Panc1 (cell line): ENCODE data around the gene S100A7. TPM values are rescaled to one million over a fixed set of nuclear protein-coding genes. Genes with fewer than 3 reads are reported as not detected.

Experiments
- ATAC-seq: fragments of 200-7000 bp; cut with Tn5 transposase; 2 replicates; pipeline ENCODE4 v1.9.1; 2020; ENCODE audit warnings: mild to moderate bottlenecking, moderate library complexity
- BruUV-seq: library from RNA; stranded (reverse); fragments of 400-500 nt; replicated peaks from 2 replicates; lab custom pipeline; 2021; lab: Mats Ljungman, UMichigan
- CTCF ChIA-PET: fragments of 300-600 bp; sonication (Branson Sonifier 250); formaldehyde crosslinking; loops from one replicate; lab custom pipeline; 2022; ENCODE audit warnings: antibody characterized with exemption; lab: Charles Lee
- POLR2A ChIA-PET: fragments of 300-600 bp; sonication (Branson Sonifier 250); formaldehyde crosslinking; loops from one replicate; lab custom pipeline; 2022; ENCODE audit warnings: antibody characterized with exemption; lab: Charles Lee
- DNase-seq: peaks from one replicate; pipeline ENCODE4 v3.0.0-alpha.2; 2010; ENCODE audit warnings: low read depth, low spot score
- H3K27ac ChIP-seq: 2 replicates; pipeline ENCODE4 v1.5.1; 2011; ENCODE audit warnings: mild to moderate bottlenecking, low read length, inconsistent platforms
- H3K27me3 ChIP-seq: fragments of 200-500 bp; sonication (Bioruptor generic); 2 replicates; pipeline ENCODE4 v1.6.0; 2014; ENCODE audit warnings: low read length, inconsistent platforms; ENCODE audit not compliant: control insufficient read depth, insufficient read depth
- H3K36me3 ChIP-seq: fragments of 200-500 bp; sonication (Bioruptor generic); 2 replicates; pipeline ENCODE4 v1.5.1; 2014; ENCODE audit warnings: inconsistent platforms, mild to moderate bottlenecking, low read length, moderate library complexity; ENCODE audit not compliant: control insufficient read depth, insufficient read depth
- H3K4me1 ChIP-seq: 2 replicates; pipeline ENCODE4 v1.5.1; 2011; ENCODE audit warnings: inconsistent platforms, mild to moderate bottlenecking, low read length, moderate library complexity; ENCODE audit not compliant: control insufficient read depth, insufficient read depth
- H3K4me3 ChIP-seq, 2 experiments: 2 replicates each; pipeline ENCODE4 v1.5.1; 2011 to 2012; ENCODE audit warnings: low read depth in 2 of 2, low read length in 2 of 2, mild to moderate bottlenecking in 2 of 2, inconsistent platforms in 1 of 2, moderate library complexity in 1 of 2
- H3K9me3 ChIP-seq: fragments of 200-500 bp; sonication (Bioruptor generic); 2 replicates; pipeline ENCODE4 v1.5.1; 2014; ENCODE audit warnings: low read depth, mild to moderate bottlenecking, inconsistent platforms, low read length, moderate library complexity; ENCODE audit not compliant: control insufficient read depth, insufficient read depth
- CTCF ChIP-seq: fragments of 450-650 bp; IDR thresholded peaks from 2 replicates; pipeline ENCODE4 v1.5.1; 2017; ENCODE audit warnings: mild to moderate bottlenecking
- POLR2AphosphoS5 ChIP-seq: IDR thresholded peaks from 2 replicates; pipeline ENCODE4 v1.6.1; 2012; ENCODE audit warnings: mild to moderate bottlenecking, low read depth, low read length, moderate library complexity
- REST ChIP-seq, 2 experiments: IDR thresholded peaks; 2 replicates each; pipeline ENCODE4 v1.6.1; 2011 to 2012; ENCODE audit warnings: low read depth in 2 of 2, control low read depth in 1 of 2, low read length in 1 of 2, mild to moderate bottlenecking in 1 of 2, moderate library complexity in 1 of 2; ENCODE audit not compliant: insufficient read depth in 1 of 2
- SIN3A ChIP-seq: IDR thresholded peaks from 2 replicates; pipeline ENCODE4 v1.6.1; 2012; ENCODE audit warnings: low read depth, mild to moderate bottlenecking, low read length, moderate library complexity, borderline replicate concordance; ENCODE audit not compliant: insufficient read depth
- TCF7L2 ChIP-seq: IDR thresholded peaks from 2 replicates; pipeline ENCODE4 v1.6.1; 2011; ENCODE audit warnings: mild to moderate bottlenecking, low read depth, low read length, inconsistent platforms
- in situ Hi-C: cut with HindIII; loops from 2 replicates; pipeline ENCODE4 v1.10.0; 2016; ENCODE audit warnings: low sequenced_read_pairs, low pct_unique_long_range_greater_than_20kb
- intact Hi-C: fragments of 100-400 bp; cut with micrococcal nuclease; formaldehyde crosslinking; loops from one replicate; pipeline ENCODE4 v1.10.0; 2022; ENCODE audit not compliant: unreplicated experiment
- total RNA-seq: library from RNA; stranded (reverse); gene quantifications from one replicate; pipeline ENCODE4 v1.2.1, GENCODE V29; 2021; ENCODE audit not compliant: unreplicated experiment

The S100A7 gene
- total RNA-seq, 1 experiment from 2014 or later = not detected

- H3K27me3 ChIP-seq = no peaks in the 10 kb centered on the region; the same call in 1 of the 2 replicates
- in situ Hi-C loops = no loop called here
- DNase-seq = no peak
These were observed 29.4 kb downstream of the S100A7 start for GRCh38 chr1:153431002-153431401.

GRCh38 chr1:153430561-153430960, 29.9 kb downstream of the S100A7 start:
- ATAC-seq = no peak
- Histone ChIP-seq H3K9me3 (no peaks in the 10 kb centered on the region), H3K36me3 (no peaks in the 10 kb centered on the region), H3K4me1 (no peaks in the 10 kb centered on the region), H3K4me3 (no peak overlapping the region), H3K27me3 (no peaks in the 10 kb centered on the region; the same call in none of the 2 replicates), H3K27ac (no peak overlapping the region)
- POLR2A ChIA-PET = no interaction called here
- BruUV-seq = no TSS peak
- CTCF ChIA-PET = no interaction called here
- in situ Hi-C loops (no loop called here), intact Hi-C loops (no loop called here)
- DNase-seq = no peak
- TF ChIP-seq POLR2AphosphoS5 = no peak

More at GRCh38 chr1:153431002-153431401, 29.4 kb downstream of the S100A7 start:
- POLR2A ChIA-PET = no interaction called here
- no peak overlapping the region for H3K27ac ChIP-seq
- no peaks in the 10 kb centered on the region for H3K4me1 ChIP-seq
- H3K4me3 ChIP-seq = no peak overlapping the region
- H3K9me3 ChIP-seq = no peaks in the 10 kb centered on the region
- CTCF ChIA-PET = no interaction called here
- intact Hi-C loops = no loop called here
- no TSS peak for BruUV-seq
- ATAC-seq = no peak
- no peak for TF ChIP-seq SIN3A
- TF ChIP-seq REST (IDR thresholded peaks at IDR 0.05; ENCODE audit: insufficient read depth in 1 of 2, low read depth in 2 of 2, low read length in 1 of 2) = no peak
- TF ChIP-seq POLR2AphosphoS5 = no peak
- H3K36me3 ChIP-seq = no peaks in the 10 kb centered on the region

- ChIA-PET POLR2A (no interaction called here), CTCF (no interaction called here)
- Histone ChIP-seq H3K4me1 (no peaks in the 10 kb centered on the region), H3K27me3 (no peaks in the 10 kb centered on the region; the same call in none of the 2 replicates), H3K36me3 (no peaks in the 10 kb centered on the region), H3K9me3 (no peaks in the 10 kb centered on the region), H3K27ac (no peak overlapping the region), H3K4me3 (no peak overlapping the region)
- no peak for DNase-seq
- TF ChIP-seq TCF7L2 = no peak
- no peak for TF ChIP-seq SIN3A
- no peak for TF ChIP-seq POLR2AphosphoS5
- no peak for TF ChIP-seq REST (IDR thresholded peaks at IDR 0.05; ENCODE audit: insufficient read depth in 1 of 2, low read depth in 2 of 2, low read length in 1 of 2)
- TF ChIP-seq CTCF = no peak
- BruUV-seq = no TSS peak
- no peak for ATAC-seq
- intact Hi-C loops (no loop called here), in situ Hi-C loops (no loop called here)
These were observed 30.3 kb downstream of the S100A7 start for GRCh38 chr1:153430166-153430553.
